IMR-90 (cell line): Measurements from ENCODE around the gene MAGI1. TPM values are rescaled to one million over a fixed set of nuclear protein-coding genes. Genes with fewer than 3 reads are reported as not detected.
A peak's percentile ranks its signal among the peaks of the same experiment; 100 is the strongest.

ENCODE experiments used
- ATAC-seq: fragments of 200-7000 bp; cut with Tn5 transposase; 2 replicates; pipeline ENCODE4 v1.9.1; 2020; ENCODE audit warnings: low read depth, mild to moderate bottlenecking, moderate library complexity
- BruUV-seq: library from RNA; stranded (reverse); fragments of 400-500 nt; replicated peaks from 2 replicates; lab custom pipeline; 2021; lab: Mats Ljungman, UMichigan
- CTCF ChIA-PET: fragments of 300-600 bp; formaldehyde crosslinking; extraction: SDS; loops from one replicate; lab custom pipeline; 2021; ENCODE audit warnings: antibody characterized with exemption; lab: Yijun Ruan, JAX
- POLR2A ChIA-PET: fragments of 300-600 bp; sonication (Branson Sonifier 250); formaldehyde crosslinking; loops from one replicate; lab custom pipeline; 2022; ENCODE audit warnings: antibody characterized with exemption; ENCODE audit not compliant: unreplicated experiment; lab: Charles Lee
- DNase-seq: peaks from one replicate; pipeline ENCODE4 v3.0.0; 2013
- H2AFZ ChIP-seq: replicated peaks from 2 replicates; pipeline ENCODE3; 2013; ENCODE audit warnings: low read length, mild to moderate bottlenecking; ENCODE audit not compliant: poor library complexity
- H2AK5ac ChIP-seq: 2 replicates; pipeline ENCODE4 v1.6.1; 2013; ENCODE audit warnings: low read depth, low read length, inconsistent platforms
- H2AK9ac ChIP-seq: replicated peaks from 2 replicates; pipeline ENCODE3; 2013; ENCODE audit warnings: mild to moderate bottlenecking, low read depth, low read length, moderate library complexity; ENCODE audit not compliant: poor library complexity
- H2BK120ac ChIP-seq: 2 replicates; pipeline ENCODE4 v1.6.1; 2013; ENCODE audit warnings: low read depth, low read length, inconsistent platforms
- H2BK15ac ChIP-seq: 3 replicates; pipeline ENCODE4 v1.6.1; 2013; ENCODE audit warnings: low read depth, low read length, inconsistent platforms
- H2BK20ac ChIP-seq: 2 replicates; pipeline ENCODE4 v1.6.1; 2013; ENCODE audit warnings: low read depth, mild to moderate bottlenecking, inconsistent platforms, low read length, moderate library complexity
- H2BK5ac ChIP-seq: 2 replicates; pipeline ENCODE4 v1.6.1; 2013; ENCODE audit warnings: mild to moderate bottlenecking, low read depth, low read length, inconsistent platforms; ENCODE audit not compliant: poor library complexity, severe bottlenecking
- H3K14ac ChIP-seq: replicated peaks from 2 replicates; pipeline ENCODE4 v1.6.1; 2013; ENCODE audit warnings: low read depth, low read length, inconsistent platforms
- H3K18ac ChIP-seq: 2 replicates; pipeline ENCODE4 v1.6.1; 2013; ENCODE audit warnings: low read depth, low read length, control low read depth
- H3K23ac ChIP-seq: 2 replicates; pipeline ENCODE4 v1.6.1; 2013; ENCODE audit warnings: low read depth, low read length, inconsistent platforms
- H3K27ac ChIP-seq: 2 replicates; pipeline ENCODE4 v1.5.1; 2013; ENCODE audit warnings: mild to moderate bottlenecking, control low read depth, low read length; ENCODE audit not compliant: insufficient read depth
- H3K27me3 ChIP-seq: 2 replicates; pipeline ENCODE4 v1.6.1; 2013; ENCODE audit warnings: low read length; ENCODE audit not compliant: control insufficient read depth, insufficient read depth
- H3K36me3 ChIP-seq: 2 replicates; pipeline ENCODE4 v1.6.1; 2013; ENCODE audit warnings: low read length, mixed read lengths; ENCODE audit not compliant: control insufficient read depth, insufficient read depth
- H3K4ac ChIP-seq: 2 replicates; pipeline ENCODE4 v1.6.1; 2013; ENCODE audit warnings: low read depth, low read length, inconsistent platforms
- H3K4me1 ChIP-seq: 2 replicates; pipeline ENCODE4 v1.6.1; 2013; ENCODE audit warnings: low read length, mixed read lengths; ENCODE audit not compliant: control insufficient read depth, insufficient read depth
- H3K4me2 ChIP-seq: 2 replicates; pipeline ENCODE4 v1.6.1; 2013; ENCODE audit warnings: low read depth, mild to moderate bottlenecking, control low read depth, low read length, moderate library complexity
- H3K4me3 ChIP-seq: 2 replicates; pipeline ENCODE4 v1.5.1; 2013; ENCODE audit warnings: low read depth, mild to moderate bottlenecking, control low read depth, low read length, moderate library complexity; ENCODE audit not compliant: insufficient read depth
- H3K56ac ChIP-seq: 2 replicates; pipeline ENCODE4 v1.6.1; 2013; ENCODE audit warnings: low read length, inconsistent platforms; ENCODE audit not compliant: insufficient read depth; ENCODE audit errors: extremely low read depth
- H3K79me1 ChIP-seq, 2 experiments: 2 replicates each; pipeline ENCODE4 v1.6.1; 2013; ENCODE audit warnings: low read length in 2 of 2, inconsistent platforms in 1 of 2, low read depth in 1 of 2
- H3K9ac ChIP-seq: 2 replicates; pipeline ENCODE4 v1.6.1; 2013; ENCODE audit warnings: low read depth, low read length, control low read depth
- H3K9me1 ChIP-seq: 2 replicates; pipeline ENCODE4 v1.6.1; 2013; ENCODE audit warnings: low read length, inconsistent platforms; ENCODE audit not compliant: insufficient read depth
- H3K9me3 ChIP-seq: 2 replicates; pipeline ENCODE4 v1.6.1; 2013; ENCODE audit warnings: low read length; ENCODE audit not compliant: control insufficient read depth, insufficient read depth
- H4K20me1 ChIP-seq: 2 replicates; pipeline ENCODE4 v1.6.1; 2013; ENCODE audit warnings: low read length, inconsistent platforms; ENCODE audit not compliant: insufficient read depth
- H4K5ac ChIP-seq: 2 replicates; pipeline ENCODE4 v1.6.1; 2013; ENCODE audit warnings: mild to moderate bottlenecking, low read depth, low read length, control low read depth
- H4K8ac ChIP-seq, 2 experiments: 2 replicates each; pipeline ENCODE4 v1.6.1; 2013; ENCODE audit warnings: low read depth in 2 of 2, low read length in 2 of 2, control low read depth in 1 of 2, inconsistent platforms in 1 of 2
- H4K91ac ChIP-seq: 2 replicates; pipeline ENCODE4 v1.6.1; 2013; ENCODE audit warnings: low read depth, low read length, inconsistent platforms; ENCODE audit not compliant: insufficient read depth
- BHLHE40 ChIP-seq: fragments of 150-350 bp; IDR thresholded peaks from 2 replicates; pipeline ENCODE4 v1.6.1; 2016; ENCODE audit warnings: mild to moderate bottlenecking, low read depth, low read length
- CEBPB ChIP-seq: IDR thresholded peaks from 2 replicates; pipeline ENCODE4 v1.6.1; 2012; ENCODE audit warnings: low read depth, low read length, improper control_type of control experiment
- CHD1 ChIP-seq: IDR thresholded peaks from 2 replicates; pipeline ENCODE4 v1.6.1; 2012; ENCODE audit warnings: low read depth, low read length, improper control_type of control experiment
- ELK1 ChIP-seq: fragments of 150-350 bp; IDR thresholded peaks from 2 replicates; pipeline ENCODE4 v1.6.1; 2016; ENCODE audit warnings: low read depth, mild to moderate bottlenecking, low read length, moderate library complexity, borderline replicate concordance
- FOS ChIP-seq: fragments of 150-350 bp; IDR thresholded peaks from 2 replicates; pipeline ENCODE4 v1.6.1; 2016; ENCODE audit warnings: low read depth, low read length
- MAFK ChIP-seq: IDR thresholded peaks from 2 replicates; pipeline ENCODE4 v1.6.1; 2012; ENCODE audit warnings: low read depth, low read length, improper control_type of control experiment
- MAZ ChIP-seq: IDR thresholded peaks from 2 replicates; pipeline ENCODE4 v1.6.1; 2012; ENCODE audit warnings: low read depth, mild to moderate bottlenecking, low read length, improper control_type of control experiment, moderate library complexity, borderline replicate concordance
- MXI1 ChIP-seq: IDR thresholded peaks from 2 replicates; pipeline ENCODE4 v1.6.1; 2012; ENCODE audit warnings: low read depth, mild to moderate bottlenecking, low read length, moderate library complexity, borderline replicate concordance
- POLR2A ChIP-seq: IDR thresholded peaks from 2 replicates; pipeline ENCODE4 v1.6.1; 2012; ENCODE audit warnings: mild to moderate bottlenecking, low read depth, low read length
- RCOR1 ChIP-seq: IDR thresholded peaks from 2 replicates; pipeline ENCODE4 v1.6.1; 2012; ENCODE audit warnings: mild to moderate bottlenecking, low read length, improper control_type of control experiment; ENCODE audit not compliant: insufficient replicate concordance
- RFX5 ChIP-seq: IDR thresholded peaks from 2 replicates; pipeline ENCODE4 v1.8.0; 2012; ENCODE audit warnings: low read depth, mild to moderate bottlenecking, low read length, moderate library complexity
- SMC3 ChIP-seq: fragments of 150-350 bp; IDR thresholded peaks from 2 replicates; pipeline ENCODE4 v1.6.1; 2016; ENCODE audit warnings: low read depth, mild to moderate bottlenecking, antibody characterized with exemption, low read length, moderate library complexity
- USF2 ChIP-seq: fragments of 150-350 bp; IDR thresholded peaks from 2 replicates; pipeline ENCODE4 v1.6.1; 2017; ENCODE audit warnings: mild to moderate bottlenecking, antibody characterized with exemption, low read length, low read depth
- WGBS, 2 experiments: methylation state at CpG; one replicate each; pipeline versions ENCODE4 v1.1.5 to v1.1.7; 2013; ENCODE audit warnings: missing lambda C conversion rate in 2 of 2; ENCODE audit not compliant: insufficient read length in 1 of 2; ENCODE audit errors: extremely low coverage in 2 of 2; 5-methylcytosine and 5-hydroxymethylcytosine counted together
- dilution Hi-C: fragments of 300-500 bp; cut with HindIII; formaldehyde crosslinking; loops from one replicate; pipeline ENCODE4 v1.14.3; 2018; ENCODE audit warnings: low sequenced_read_pairs; ENCODE audit not compliant: unreplicated experiment
- in situ Hi-C: fragments of 300-500 bp; cut with MboI; formaldehyde crosslinking; loops from 3 replicates; pipeline ENCODE4 v1.14.3; 2019; ENCODE audit warnings: low sequenced_read_pairs, inconsistent platforms, mixed read lengths
- intact Hi-C: fragments of 100-400 bp; cut with micrococcal nuclease; formaldehyde crosslinking; loops from 2 replicates; pipeline ENCODE4 v1.10.0; 2022
- polyA plus RNA-seq, 3 experiments: library from polyadenylated mRNA; depleted of rRNA; stranded (reverse); fragments of >200 nt; gene quantifications; 2 replicates each; pipeline ENCODE4 v1.2.3, GENCODE V29; 2012; ENCODE audit warnings: low replicate concordance in 1 of 3
- total RNA-seq: library from RNA; depleted of rRNA; stranded (reverse); fragments of >200 nt; gene quantifications from 2 replicates; pipeline ENCODE4 v1.2.3, GENCODE V29; 2012
- TF ChIP-seq, protein P1 (sequence below): conservative IDR thresholded peaks from 2 replicates; pipeline ENCODE4 v1.5.1; 2012; ENCODE audit warnings: mild to moderate bottlenecking, low read depth, low read length, improper control_type of control experiment

The MAGI1 gene
- total and polyA plus RNA-seq, 2 of the 4 experiments (the other 2 are of a cell fraction), result 14.5 to 24.2 TPM

- no peaks in the 10 kb centered on the region for H3K27me3 ChIP-seq
- peaks cover 7% of the 10 kb centered on the region for H3K4me1 ChIP-seq
- in situ Hi-C loops (no loop called here), dilution Hi-C loops (no loop called here), intact Hi-C loops (loop anchor here (2.0 kb wide), 1 partner anchor 15 kb away; no protein-coding TSS in a partner anchor)
- no peaks in the 10 kb centered on the region for H3K9me3 ChIP-seq
- H4K91ac ChIP-seq, result no peak overlapping the region
- H3K36me3 ChIP-seq, result no peaks in the 10 kb centered on the region
- no peak overlapping the region for H2AK5ac ChIP-seq
- H3K14ac ChIP-seq, result no peak overlapping the region
- CTCF ChIA-PET, result no interaction called here
- H2BK5ac ChIP-seq, result no peak overlapping the region
- H3K4me2 ChIP-seq, result no peak overlapping the region
- no peak for TF ChIP-seq BHLHE40
- TF ChIP-seq RCOR1, result no peak
- no peak for TF ChIP-seq CHD1
- TF ChIP-seq POLR2A, result no peak
- no peak for TF ChIP-seq USF2
- no peak for TF ChIP-seq MAFK
- TF ChIP-seq RFX5, result no peak
- TF ChIP-seq, protein P1, sequence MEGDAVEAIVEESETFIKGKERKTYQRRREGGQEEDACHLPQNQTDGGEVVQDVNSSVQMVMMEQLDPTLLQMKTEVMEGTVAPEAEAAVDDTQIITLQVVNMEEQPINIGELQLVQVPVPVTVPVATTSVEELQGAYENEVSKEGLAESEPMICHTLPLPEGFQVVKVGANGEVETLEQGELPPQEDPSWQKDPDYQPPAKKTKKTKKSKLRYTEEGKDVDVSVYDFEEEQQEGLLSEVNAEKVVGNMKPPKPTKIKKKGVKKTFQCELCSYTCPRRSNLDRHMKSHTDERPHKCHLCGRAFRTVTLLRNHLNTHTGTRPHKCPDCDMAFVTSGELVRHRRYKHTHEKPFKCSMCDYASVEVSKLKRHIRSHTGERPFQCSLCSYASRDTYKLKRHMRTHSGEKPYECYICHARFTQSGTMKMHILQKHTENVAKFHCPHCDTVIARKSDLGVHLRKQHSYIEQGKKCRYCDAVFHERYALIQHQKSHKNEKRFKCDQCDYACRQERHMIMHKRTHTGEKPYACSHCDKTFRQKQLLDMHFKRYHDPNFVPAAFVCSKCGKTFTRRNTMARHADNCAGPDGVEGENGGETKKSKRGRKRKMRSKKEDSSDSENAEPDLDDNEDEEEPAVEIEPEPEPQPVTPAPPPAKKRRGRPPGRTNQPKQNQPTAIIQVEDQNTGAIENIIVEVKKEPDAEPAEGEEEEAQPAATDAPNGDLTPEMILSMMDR, result no peak
- no peak for TF ChIP-seq CEBPB
- TF ChIP-seq SMC3, result no peak
- TF ChIP-seq ELK1, result no peak
- no peak for TF ChIP-seq MAZ
- TF ChIP-seq MXI1, result no peak
- TF ChIP-seq FOS, result no peak
- BruUV-seq, result no TSS peak
- H3K27ac ChIP-seq, result no peak overlapping the region
- H3K56ac ChIP-seq, result no peak overlapping the region
- no peak overlapping the region for H4K5ac ChIP-seq
- no peak overlapping the region for H3K4ac ChIP-seq
- H2AFZ ChIP-seq, result no peak overlapping the region
- ATAC-seq, result no peak
- 0 out of 2 replicates have a peak overlapping the region, but pooled peaks have one; percentile 20 for H3K23ac ChIP-seq
- no peak overlapping the region for H3K18ac ChIP-seq
- POLR2A ChIA-PET, result no interaction called here
- H4K20me1 ChIP-seq, result peaks cover 9% of the 10 kb centered on the region; the same call in 1 of the 2 replicates
- H3K79me1 ChIP-seq, result peaks cover 40 to 53% of the 10 kb centered on the region in 2 experiments
- H2BK15ac ChIP-seq, result no peak overlapping the region
- H2BK120ac ChIP-seq, result no peak overlapping the region
- H2AK9ac ChIP-seq, result no peak overlapping the region
- DNase-seq, result no peak
- no peak overlapping the region for H4K8ac ChIP-seq
- no peak overlapping the region for H3K4me3 ChIP-seq
- no peak overlapping the region for H2BK20ac ChIP-seq
- no peak overlapping the region for H3K9ac ChIP-seq
- peaks cover 11% of the 10 kb centered on the region for H3K9me1 ChIP-seq
- 82% methylated on average over 2 of the region's 3 CpGs; no CpG with 5 or more reads in 1 of the 2 experiments for WGBS, 2 experiments
Measured at GRCh38 chr3:65850261-65850660, 188.5 kb downstream of the MAGI1 start.
